ENCODE results near the gene TTC22. TPM values are rescaled to one million over a fixed set of nuclear protein-coding genes. Genes with fewer than 3 reads are reported as not detected.
A peak's percentile ranks its signal among the peaks of the same experiment; 100 is the strongest.

Gene TTC22
- total and polyA plus RNA-seq, 2 experiments from 2014 or later: 8.1 to 9.0 TPM

GRCh38 chr1:54768093-54768492 lies 33.0 kb downstream of the TTC22 start:
- 85% methylated on average over 5 of the region's 5 CpGs for WGBS (ENCODE audit: low lambda C conversion rate, missing lambda C conversion rate)
- Histone ChIP-seq H4K20me1 (ENCODE audit: insufficient read depth, poor library complexity, severe bottlenecking) (no peaks in the 10 kb centered on the region), H2AFZ (no peak overlapping the region), H3K9me2 (replicated peaks; ENCODE audit: insufficient read depth) (no peaks in the 10 kb centered on the region), H3K4me2 (no peak overlapping the region), H3K4me1 (ENCODE audit: insufficient read depth) (peaks cover 5% of the 10 kb centered on the region), H3K79me2 (peaks cover 9% of the 10 kb centered on the region), H3K27me3 (no peaks in the 10 kb centered on the region), H3K9me3 (ENCODE audit: low read depth) (no peaks in the 10 kb centered on the region), H3K4me3 (no peak overlapping the region), H3K27ac (no peak overlapping the region), H3K36me3 (replicated peaks; ENCODE audit: insufficient read depth, low read depth) (no peaks in the 10 kb centered on the region)
- TF ChIP-seq CTCF (IDR thresholded peaks at IDR 0.05; ENCODE audit: poor library complexity) (peak; percentile 11), EZH2phosphoT487 (IDR thresholded peaks at IDR 0.05; ENCODE audit: low read depth, severe bottlenecking, unreplicated experiment) (no peak)
- DNase-seq (ENCODE audit: low spot score): no peak

DNA sequence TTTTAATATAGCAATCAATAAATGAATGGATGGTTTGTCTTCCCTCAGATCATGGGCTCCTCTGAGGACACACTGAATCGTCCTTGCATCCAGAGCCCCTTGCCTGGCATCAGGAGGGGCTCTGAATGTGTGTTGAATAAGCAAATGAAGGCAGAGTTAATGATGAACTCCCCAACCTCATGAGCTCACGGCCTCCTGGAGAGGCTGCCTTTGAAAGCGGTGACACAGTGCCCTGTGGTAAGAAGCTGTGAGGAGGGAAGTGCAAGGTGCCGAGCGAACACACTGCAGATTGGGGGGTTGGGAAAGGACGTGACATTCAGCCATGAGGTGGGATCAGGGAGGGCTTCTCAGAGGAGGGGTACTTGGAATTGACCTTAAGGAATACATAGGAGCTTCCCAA lies 33.6 kb downstream of the TTC22 start:
- no peak overlapping the region for H3K4me2 ChIP-seq
- H3K4me1 ChIP-seq (ENCODE audit: insufficient read depth): peaks cover 5% of the 10 kb centered on the region
- H3K27me3 ChIP-seq: no peaks in the 10 kb centered on the region
- no peaks in the 10 kb centered on the region for H3K36me3 ChIP-seq (replicated peaks; ENCODE audit: insufficient read depth, low read depth)
- TF ChIP-seq EZH2phosphoT487 (IDR thresholded peaks at IDR 0.05; ENCODE audit: low read depth, severe bottlenecking, unreplicated experiment): no peak
- TF ChIP-seq EZH2 (IDR thresholded peaks at IDR 0.05; ENCODE audit: borderline replicate concordance): no peak
- TF ChIP-seq CTCF (IDR thresholded peaks at IDR 0.05; ENCODE audit: poor library complexity): no peak
- no peaks in the 10 kb centered on the region for H4K20me1 ChIP-seq (ENCODE audit: insufficient read depth, poor library complexity, severe bottlenecking)
- no peak overlapping the region for H2AFZ ChIP-seq
- no peaks in the 10 kb centered on the region for H3K9me3 ChIP-seq (ENCODE audit: low read depth)
- no peak overlapping the region for H3K27ac ChIP-seq
- no peak overlapping the region for H3K4me3 ChIP-seq
- H3K9me2 ChIP-seq (replicated peaks; ENCODE audit: insufficient read depth): no peaks in the 10 kb centered on the region
- 55% methylated on average over 6 of the region's 6 CpGs for WGBS (ENCODE audit: low lambda C conversion rate, missing lambda C conversion rate)
- DNase-seq (ENCODE audit: low spot score): no peak
- peaks cover 15% of the 10 kb centered on the region for H3K79me2 ChIP-seq

- Histone ChIP-seq H3K27me3 (no peaks in the 10 kb centered on the region), H3K9me2 (replicated peaks; ENCODE audit: insufficient read depth) (no peaks in the 10 kb centered on the region), H3K9me3 (ENCODE audit: low read depth) (no peaks in the 10 kb centered on the region), H4K20me1 (ENCODE audit: insufficient read depth, poor library complexity, severe bottlenecking) (no peaks in the 10 kb centered on the region), H3K4me2 (no peak overlapping the region), H3K36me3 (replicated peaks; ENCODE audit: insufficient read depth, low read depth) (no peaks in the 10 kb centered on the region), H2AFZ (no peak overlapping the region), H3K4me3 (no peak overlapping the region), H3K79me2 (peaks cover 18% of the 10 kb centered on the region), H3K4me1 (ENCODE audit: insufficient read depth) (peaks cover 5% of the 10 kb centered on the region), H3K27ac (no peak overlapping the region)
- WGBS (ENCODE audit: low lambda C conversion rate, missing lambda C conversion rate): 25% methylated on average over 4 of the region's 4 CpGs
- TF ChIP-seq EZH2 (IDR thresholded peaks at IDR 0.05; ENCODE audit: borderline replicate concordance): no peak
- no peak for TF ChIP-seq EZH2phosphoT487 (IDR thresholded peaks at IDR 0.05; ENCODE audit: low read depth, severe bottlenecking, unreplicated experiment)
- no peak for TF ChIP-seq CTCF (IDR thresholded peaks at IDR 0.05; ENCODE audit: poor library complexity)
- DNase-seq (ENCODE audit: low spot score): no peak
Observed at GRCh38 chr1:54766726-54767125, 34.4 kb downstream of the TTC22 start.

Data from hepatocyte (in vitro differentiated cells).